A549 (cell line): ENCODE measurements around the gene GSX1. TPM values are rescaled to one million over a fixed set of nuclear protein-coding genes. Genes with fewer than 3 reads are reported as not detected.

Source experiments
- ATAC-seq, 2 experiments: fragments of 200-7000 bp in 1 of 2; fragments of >200 bp in 1 of 2; cut with Nextera tagmentation in 1 of 2; cut with Tn5 transposase in 1 of 2; 3 replicates each; pipeline versions ENCODE4 v1.8.0 to v1.9.1; 2018 to 2020; ENCODE audit warnings: mild to moderate bottlenecking in 1 of 2, moderate library complexity in 1 of 2
- CTCF ChIA-PET: fragments of 300-600 bp; sonication (Branson Sonifier 250); formaldehyde crosslinking; extraction: SDS; loops from one replicate; lab custom pipeline; 2021; ENCODE audit warnings: antibody characterized with exemption, inconsistent platforms; lab: Yijun Ruan, JAX
- POLR2A ChIA-PET: fragments of 350-600 bp; formaldehyde crosslinking; extraction: SDS; loops from one replicate; lab custom pipeline; 2021; ENCODE audit warnings: antibody characterized with exemption, inconsistent platforms; lab: Yijun Ruan, JAX
- DNase-seq, 2 experiments: peaks; one replicate each; pipeline versions ENCODE4 v3.0.0 to v3.0.0-alpha.2; 2011 to 2016; ENCODE audit warnings: low read depth in 1 of 2, low spot score in 1 of 2
- FAIRE-seq: peaks from 2 replicates; lab custom pipeline; 2011; peaks lifted over from hg19 to GRCh38; lab: Jason Lieb, UNC
- H3K27ac ChIP-seq, 2 experiments: fragments of >200 bp; sonication (Bioruptor Twin); formaldehyde crosslinking; 3 replicates each; pipeline ENCODE4 v1.5.1; 2016 to 2017
- H3K4me1 ChIP-seq: fragments of >200 bp; sonication (Bioruptor Twin); formaldehyde crosslinking; 3 replicates; pipeline ENCODE4 v1.6.1; 2016
- H3K4me2 ChIP-seq: fragments of >200 bp; sonication (Bioruptor Twin); formaldehyde crosslinking; 3 replicates; pipeline ENCODE4 v1.6.1; 2016
- H3K4me3 ChIP-seq: fragments of >200 bp; sonication (Bioruptor Twin); formaldehyde crosslinking; 3 replicates; pipeline ENCODE4 v1.5.1; 2016
- H3K9me3 ChIP-seq: fragments of >200 bp; sonication (Bioruptor Twin); formaldehyde crosslinking; 3 replicates; pipeline ENCODE4 v1.6.1; 2016
- BCL3 ChIP-seq: fragments of >200 bp; sonication (Bioruptor Twin); formaldehyde crosslinking; IDR thresholded peaks from 3 replicates; pipeline ENCODE4 v1.6.1; 2016
- CEBPB ChIP-seq, 2 experiments: fragments of >200 bp in 1 of 2; sonication (Bioruptor Twin) in 1 of 2; formaldehyde crosslinking in 1 of 2; IDR thresholded peaks; 2 replicates each; pipeline ENCODE4 v1.6.1; 2012 to 2016
- E2F6 ChIP-seq: IDR thresholded peaks from 2 replicates; pipeline ENCODE4 v1.6.1; 2012; ENCODE audit warnings: low read depth, borderline replicate concordance
- ESRRA ChIP-seq: fragments of 150-350 bp; IDR thresholded peaks from 2 replicates; pipeline ENCODE4 v1.6.1; 2014; ENCODE audit warnings: mild to moderate bottlenecking, low read length, borderline replicate concordance
- HEYL ChIP-seq: fragments of 250-450 bp; sonication (Bioruptor Pico); IDR thresholded peaks from 2 replicates; pipeline ENCODE4 v1.8.0; 2021; ENCODE audit warnings: mild to moderate bottlenecking, moderate library complexity
- JUNB ChIP-seq: fragments of >200 bp; sonication (Bioruptor Twin); formaldehyde crosslinking; IDR thresholded peaks from 2 replicates; pipeline ENCODE4 v1.6.1; 2016
- KDM5A ChIP-seq: fragments of 200-600 bp; sonication (generic); IDR thresholded peaks from 2 replicates; pipeline ENCODE4 v1.6.1; 2016; ENCODE audit warnings: antibody characterized with exemption, mild to moderate bottlenecking
- NFE2L2 ChIP-seq: fragments of 150-350 bp; conservative IDR thresholded peaks from 2 replicates; pipeline ENCODE4 v1.6.1; 2014; ENCODE audit warnings: low read length
- PHF8 ChIP-seq: fragments of 200-600 bp; sonication (generic); IDR thresholded peaks from 2 replicates; pipeline ENCODE4 v1.6.1; 2016; ENCODE audit warnings: low read depth, mild to moderate bottlenecking, antibody characterized with exemption, moderate library complexity, borderline replicate concordance
- RAD21 ChIP-seq, 2 experiments: fragments of >200 bp in 1 of 2; sonication (Bioruptor Twin) in 1 of 2; formaldehyde crosslinking in 1 of 2; IDR thresholded peaks in 1 of 2; conservative IDR thresholded peaks in 1 of 2; 2 replicates in 1 of 2; 3 replicates in 1 of 2; pipeline ENCODE4 v1.6.1; 2012 to 2018; ENCODE audit warnings: inconsistent platforms in 1 of 2
- RCOR1 ChIP-seq: fragments of 150-350 bp; IDR thresholded peaks from 2 replicates; pipeline ENCODE4 v1.6.1; 2014; ENCODE audit warnings: antibody characterized with exemption, low read length, low read depth
- RFX5 ChIP-seq: fragments of 450-650 bp; IDR thresholded peaks from 2 replicates; pipeline ENCODE4 v1.7.1; 2014; ENCODE audit warnings: antibody characterized with exemption, mild to moderate bottlenecking, moderate library complexity
- RNF2 ChIP-seq: fragments of 200-600 bp; sonication (generic); IDR thresholded peaks from 2 replicates; pipeline ENCODE4 v1.6.1; 2016; ENCODE audit warnings: low read depth, mild to moderate bottlenecking, antibody characterized with exemption, moderate library complexity, borderline replicate concordance
- SMC3 ChIP-seq: fragments of >200 bp; sonication (Bioruptor Twin); formaldehyde crosslinking; IDR thresholded peaks from 3 replicates; pipeline ENCODE4 v1.6.1; 2018; ENCODE audit warnings: inconsistent platforms
- SREBF2 ChIP-seq: fragments of 450-650 bp; IDR thresholded peaks from 2 replicates; pipeline ENCODE4 v1.6.1; 2014; ENCODE audit warnings: mild to moderate bottlenecking, moderate library complexity
- TFCP2L1 ChIP-seq: fragments of 250-450 bp; sonication (Bioruptor Pico); IDR thresholded peaks from 2 replicates; pipeline ENCODE4 v1.5.0; 2021; ENCODE audit warnings: mild to moderate bottlenecking
- TP53 ChIP-seq: fragments of 250-450 bp; sonication (Bioruptor Pico); IDR thresholded peaks from 2 replicates; pipeline ENCODE4 v1.5.0; 2021; ENCODE audit warnings: mild to moderate bottlenecking, moderate library complexity
- ZC3H11A ChIP-seq: fragments of 450-650 bp; IDR thresholded peaks from 2 replicates; pipeline ENCODE4 v1.6.1; 2014; ENCODE audit warnings: antibody characterized with exemption, mild to moderate bottlenecking
- WGBS: methylation state at CpG from one replicate; pipeline ENCODE4 v1.1.6; 2017; ENCODE audit errors: missing lambda C conversion rate; 5-methylcytosine and 5-hydroxymethylcytosine counted together
- polyA plus RNA-seq, 4 experiments: library from polyadenylated mRNA; depleted of rRNA in 3 of 4; stranded (reverse); fragments of >200 nt; fragmentation: RNase III in 1 of 4; extraction: RNeasy Plus Mini Kit Qiagen cat#74134 plus additional on column Dnase treatment in 1 of 4; gene quantifications; 2 replicates in 3 of 4; 3 replicates in 1 of 4; pipeline ENCODE4 v1.2.3, GENCODE V29; 2011 to 2017
- TF ChIP-seq, protein P1 (sequence below): fragments of >200 bp; sonication (Bioruptor Twin); formaldehyde crosslinking; IDR thresholded peaks from 3 replicates; pipeline ENCODE4 v1.5.1; 2016
- TF ChIP-seq, protein P2 (sequence below): fragments of 250-450 bp; sonication (Bioruptor Pico); IDR thresholded peaks from 2 replicates; pipeline ENCODE4 v1.5.0; 2020; ENCODE audit warnings: low read depth, mild to moderate bottlenecking, moderate library complexity
- TF ChIP-seq, protein P3 (sequence below): IDR thresholded peaks from 2 replicates; pipeline ENCODE4 v1.6.1; 2012

Gene GSX1
- polyA plus RNA-seq, 2 of the 4 experiments (the other 2 are of a cell fraction), result not detected

DNA sequence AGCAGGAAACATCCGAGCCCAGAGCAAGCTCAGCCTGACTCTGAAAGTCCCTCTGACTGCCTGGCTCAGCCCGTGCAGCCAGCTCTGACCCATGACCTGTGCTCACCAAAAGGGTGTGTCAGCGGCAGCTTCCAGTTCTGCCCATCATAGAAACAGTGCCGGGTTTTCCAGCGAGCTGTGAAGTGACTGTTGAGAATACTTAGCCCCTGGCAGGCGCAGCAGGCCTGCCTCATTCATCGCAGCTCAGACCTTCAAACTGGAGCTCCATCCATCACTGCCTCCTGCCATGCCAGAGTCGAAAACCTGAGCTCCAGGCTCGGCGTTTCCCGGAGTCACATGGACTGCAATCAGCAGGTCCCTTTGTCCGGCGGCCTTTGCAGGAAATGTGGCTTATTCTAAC, 16.3 kb upstream of the GSX1 start:
- no peak overlapping the region for H3K4me3 ChIP-seq
- CTCF ChIA-PET, result interaction anchor here (0.8 to 1.1 kb wide), 4 partner anchors 11 to 178 kb away, joined by 3 to 4 read pairs (median 3); no protein-coding TSS in a partner anchor
- no peak for DNase-seq
- FAIRE-seq, result no peak
- TF ChIP-seq CEBPB (IDR thresholded peaks at IDR 0.05) (no peak), ESRRA (no peak), JUNB (no peak), SREBF2 (no peak), E2F6 (no peak), ZC3H11A (no peak), RNF2 (no peak), PHF8 (no peak), RCOR1 (no peak), KDM5A (no peak), NFE2L2 (no peak), TP53 (CRISPR knock-in tag) (no peak), BCL3 (no peak), RFX5 (no peak)
- TF ChIP-seq, protein P1, sequence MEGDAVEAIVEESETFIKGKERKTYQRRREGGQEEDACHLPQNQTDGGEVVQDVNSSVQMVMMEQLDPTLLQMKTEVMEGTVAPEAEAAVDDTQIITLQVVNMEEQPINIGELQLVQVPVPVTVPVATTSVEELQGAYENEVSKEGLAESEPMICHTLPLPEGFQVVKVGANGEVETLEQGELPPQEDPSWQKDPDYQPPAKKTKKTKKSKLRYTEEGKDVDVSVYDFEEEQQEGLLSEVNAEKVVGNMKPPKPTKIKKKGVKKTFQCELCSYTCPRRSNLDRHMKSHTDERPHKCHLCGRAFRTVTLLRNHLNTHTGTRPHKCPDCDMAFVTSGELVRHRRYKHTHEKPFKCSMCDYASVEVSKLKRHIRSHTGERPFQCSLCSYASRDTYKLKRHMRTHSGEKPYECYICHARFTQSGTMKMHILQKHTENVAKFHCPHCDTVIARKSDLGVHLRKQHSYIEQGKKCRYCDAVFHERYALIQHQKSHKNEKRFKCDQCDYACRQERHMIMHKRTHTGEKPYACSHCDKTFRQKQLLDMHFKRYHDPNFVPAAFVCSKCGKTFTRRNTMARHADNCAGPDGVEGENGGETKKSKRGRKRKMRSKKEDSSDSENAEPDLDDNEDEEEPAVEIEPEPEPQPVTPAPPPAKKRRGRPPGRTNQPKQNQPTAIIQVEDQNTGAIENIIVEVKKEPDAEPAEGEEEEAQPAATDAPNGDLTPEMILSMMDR, result no peak
- TF ChIP-seq, protein P2, sequence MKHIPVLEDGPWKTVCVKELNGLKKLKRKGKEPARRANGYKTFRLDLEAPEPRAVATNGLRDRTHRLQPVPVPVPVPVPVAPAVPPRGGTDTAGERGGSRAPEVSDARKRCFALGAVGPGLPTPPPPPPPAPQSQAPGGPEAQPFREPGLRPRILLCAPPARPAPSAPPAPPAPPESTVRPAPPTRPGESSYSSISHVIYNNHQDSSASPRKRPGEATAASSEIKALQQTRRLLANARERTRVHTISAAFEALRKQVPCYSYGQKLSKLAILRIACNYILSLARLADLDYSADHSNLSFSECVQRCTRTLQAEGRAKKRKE, result no peak
- TF ChIP-seq, protein P3, sequence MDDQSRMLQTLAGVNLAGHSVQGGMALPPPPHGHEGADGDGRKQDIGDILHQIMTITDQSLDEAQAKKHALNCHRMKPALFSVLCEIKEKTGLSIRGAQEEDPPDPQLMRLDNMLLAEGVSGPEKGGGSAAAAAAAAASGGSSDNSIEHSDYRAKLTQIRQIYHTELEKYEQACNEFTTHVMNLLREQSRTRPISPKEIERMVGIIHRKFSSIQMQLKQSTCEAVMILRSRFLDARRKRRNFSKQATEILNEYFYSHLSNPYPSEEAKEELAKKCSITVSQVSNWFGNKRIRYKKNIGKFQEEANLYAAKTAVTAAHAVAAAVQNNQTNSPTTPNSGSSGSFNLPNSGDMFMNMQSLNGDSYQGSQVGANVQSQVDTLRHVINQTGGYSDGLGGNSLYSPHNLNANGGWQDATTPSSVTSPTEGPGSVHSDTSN, result no peak
- TF ChIP-seq, all 56 proteins: peak for 0
- POLR2A ChIA-PET, result no interaction called here
- no peak overlapping the region for H3K4me2 ChIP-seq
- no peak overlapping the region for H3K27ac ChIP-seq
- H3K4me1 ChIP-seq, result no peaks in the 10 kb centered on the region
- no peaks in the 10 kb centered on the region for H3K9me3 ChIP-seq
- no peak for ATAC-seq
- WGBS, result 47% methylated on average over 10 of the region's 13 CpGs

DNA sequence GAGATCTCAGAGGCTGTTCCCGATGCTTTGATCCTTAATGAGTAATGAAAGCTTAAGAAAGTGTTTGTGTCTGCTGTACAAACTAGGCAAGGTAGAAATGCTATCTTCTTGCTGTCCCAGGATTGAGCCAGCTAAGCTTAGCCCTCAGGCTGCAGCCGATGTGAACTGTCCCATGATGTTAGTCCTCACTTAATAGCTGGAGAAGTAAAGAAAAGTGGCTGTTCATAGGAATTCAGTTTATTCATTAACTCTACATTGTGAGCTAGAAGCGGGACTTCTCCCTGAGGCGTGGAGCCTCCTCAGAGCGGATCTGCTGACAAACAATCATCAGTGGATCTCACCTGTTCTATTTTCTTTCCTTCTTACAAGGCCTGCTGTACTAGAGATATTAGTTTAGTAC, 10.1 kb upstream of the GSX1 start:
- no peak for FAIRE-seq

GRCh38 chr13:27783111-27783510, 9.2 kb upstream of the GSX1 start:
- no peak for FAIRE-seq
- ChIA-PET CTCF (interaction anchor here (1.0 to 2.0 kb wide), 4 partner anchors 12 to 248 kb away, joined by 3 to 8 read pairs (median 6); no protein-coding TSS in a partner anchor), POLR2A (no interaction called here)
- peak; percentile 50 to 72; a peak in 4 of 6 replicates for ATAC-seq
- DNase-seq, result peak in 1 of 2 experiments; percentile 9
- Histone ChIP-seq H3K27ac (no peak overlapping the region), H3K9me3 (no peaks in the 10 kb centered on the region), H3K4me2 (no peak overlapping the region), H3K4me3 (no peak overlapping the region), H3K4me1 (no peaks in the 10 kb centered on the region)
- TF ChIP-seq TFCP2L1 (no peak), HEYL (CRISPR knock-in tag) (no peak), RAD21 (conservative IDR thresholded peaks at IDR 0.05 in 1 of 2, IDR thresholded peaks at IDR 0.05 in 1 of 2) (peak in 1 of 2 experiments; percentile 27; a peak in 1 of 5 replicates), SMC3 (0 out of 3 replicates have a peak, but pooled peaks have one; percentile 13)
- WGBS, result 37% methylated on average over 4 of the region's 4 CpGs

More for the DNA sequence above, 10.1 kb upstream of the GSX1 start:
- Histone ChIP-seq H3K4me2 (no peak overlapping the region), H3K4me3 (no peak overlapping the region), H3K4me1 (no peaks in the 10 kb centered on the region)
- POLR2A ChIA-PET, result no interaction called here
- DNase-seq, result no peak
- no peak for TF ChIP-seq KDM5A
- TF ChIP-seq, all 56 proteins: peak for 0
- CTCF ChIA-PET, result interaction anchor here (1.0 to 2.0 kb wide), 5 partner anchors 34 to 408 kb away, joined by 3 to 8 read pairs (median 3); no protein-coding TSS in a partner anchor
- no peak for ATAC-seq
- no peak overlapping the region for H3K27ac ChIP-seq
- no peaks in the 10 kb centered on the region for H3K9me3 ChIP-seq
- WGBS, result 25% methylated on average over 5 of the region's 5 CpGs
